ENCODE results near the gene XKRX.

DNA sequence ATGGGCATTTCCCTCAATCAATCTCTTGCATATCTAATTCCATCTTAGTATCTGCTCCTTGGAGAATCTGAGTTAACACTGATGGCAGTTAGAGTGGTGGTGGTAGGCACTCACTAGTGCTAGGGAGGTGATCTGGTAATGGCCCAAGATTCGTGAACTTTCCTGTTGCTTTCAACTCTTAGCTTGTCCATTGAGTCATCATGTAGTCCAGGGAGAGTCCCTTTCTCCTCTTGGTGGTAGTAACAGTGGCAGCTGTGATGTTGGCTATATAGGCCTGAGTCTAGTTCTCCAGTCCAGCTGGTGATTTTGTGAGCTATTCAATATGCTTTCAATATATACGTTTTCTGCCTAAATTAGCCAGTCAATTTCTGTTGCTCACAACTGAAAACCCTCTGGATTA is 7.0 kb upstream of the XKRX start:
- TF ChIP-seq, protein P1, sequence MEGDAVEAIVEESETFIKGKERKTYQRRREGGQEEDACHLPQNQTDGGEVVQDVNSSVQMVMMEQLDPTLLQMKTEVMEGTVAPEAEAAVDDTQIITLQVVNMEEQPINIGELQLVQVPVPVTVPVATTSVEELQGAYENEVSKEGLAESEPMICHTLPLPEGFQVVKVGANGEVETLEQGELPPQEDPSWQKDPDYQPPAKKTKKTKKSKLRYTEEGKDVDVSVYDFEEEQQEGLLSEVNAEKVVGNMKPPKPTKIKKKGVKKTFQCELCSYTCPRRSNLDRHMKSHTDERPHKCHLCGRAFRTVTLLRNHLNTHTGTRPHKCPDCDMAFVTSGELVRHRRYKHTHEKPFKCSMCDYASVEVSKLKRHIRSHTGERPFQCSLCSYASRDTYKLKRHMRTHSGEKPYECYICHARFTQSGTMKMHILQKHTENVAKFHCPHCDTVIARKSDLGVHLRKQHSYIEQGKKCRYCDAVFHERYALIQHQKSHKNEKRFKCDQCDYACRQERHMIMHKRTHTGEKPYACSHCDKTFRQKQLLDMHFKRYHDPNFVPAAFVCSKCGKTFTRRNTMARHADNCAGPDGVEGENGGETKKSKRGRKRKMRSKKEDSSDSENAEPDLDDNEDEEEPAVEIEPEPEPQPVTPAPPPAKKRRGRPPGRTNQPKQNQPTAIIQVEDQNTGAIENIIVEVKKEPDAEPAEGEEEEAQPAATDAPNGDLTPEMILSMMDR (conservative IDR thresholded peaks at IDR 0.05): no peak
- TF ChIP-seq EZH2 (IDR thresholded peaks at IDR 0.05; ENCODE audit: low read depth): no peak

Data from PC-9 (cell line).